GM12874 (cell line): ENCODE measurements around the gene FADS1.

Experiments used
- CTCF ChIP-seq: IDR thresholded peaks from 2 replicates; pipeline ENCODE4 v1.5.1; 2011; ENCODE audit warnings: low read depth, mild to moderate bottlenecking, control low read depth, low read length, moderate library complexity; ENCODE audit not compliant: insufficient read depth

Gene FADS1

GRCh38 chr11:61834278-61835048 is 17.7 kb upstream of the FADS1 start:
- no peak for TF ChIP-seq CTCF

- no peak for TF ChIP-seq CTCF
Observed at GRCh38 chr11:61833926-61834277, 17.1 kb upstream of the FADS1 start.

GRCh38 chr11:61833471-61833870 is 16.7 kb upstream of the FADS1 start:
- TF ChIP-seq CTCF: no peak

GRCh38 chr11:61832754-61833153 is 16.0 kb upstream of the FADS1 start:
- TF ChIP-seq CTCF: no peak

GRCh38 chr11:61832207-61832606 is 15.4 kb upstream of the FADS1 start:
- TF ChIP-seq CTCF: no peak

- no peak for TF ChIP-seq CTCF
Observed at GRCh38 chr11:61830237-61831105, 13.7 kb upstream of the FADS1 start.

- TF ChIP-seq CTCF: no peak
Observed at GRCh38 chr11:61829806-61830205, 13.0 kb upstream of the FADS1 start.
